Keratinocyte (primary cell): ENCODE measurements around the gene FGB. TPM values are rescaled to one million over a fixed set of nuclear protein-coding genes. Genes with fewer than 3 reads are reported as not detected.

ENCODE experiments used
- DNase-seq: peaks from one replicate; pipeline ENCODE4 v3.0.0-alpha.2; 2011; ENCODE audit warnings: low read depth, missing footprints, low spot score
- FAIRE-seq: peaks from 2 replicates; lab custom pipeline; 2011; peaks lifted over from hg19 to GRCh38; lab: Jason Lieb, UNC
- H2AFZ ChIP-seq: 2 replicates; pipeline ENCODE4 v1.6.0; 2012; ENCODE audit warnings: low read length, control low read depth, inconsistent platforms; ENCODE audit not compliant: control insufficient read depth
- H3K27ac ChIP-seq: 2 replicates; pipeline ENCODE4 v1.5.1; 2011; ENCODE audit warnings: low read length; ENCODE audit not compliant: control insufficient read depth, insufficient read depth
- H3K27me3 ChIP-seq: 3 replicates; pipeline ENCODE4 v1.6.0; 2011; ENCODE audit warnings: low read length; ENCODE audit not compliant: control insufficient read depth, insufficient read depth; ENCODE audit errors: extremely low read depth
- H3K36me3 ChIP-seq, 2 experiments: 2 replicates in 1 of 2; 3 replicates in 1 of 2; pipeline ENCODE4 v1.5.1; 2011; ENCODE audit warnings: low read length in 2 of 2, mild to moderate bottlenecking in 1 of 2; ENCODE audit not compliant: control insufficient read depth in 2 of 2, insufficient read depth in 2 of 2; ENCODE audit errors: extremely low read depth in 1 of 2
- H3K4me1 ChIP-seq: 3 replicates; pipeline ENCODE4 v1.5.1; 2011; ENCODE audit warnings: low read length; ENCODE audit not compliant: control insufficient read depth, insufficient read depth; ENCODE audit errors: extremely low read depth
- H3K4me2 ChIP-seq: 3 replicates; pipeline ENCODE4 v1.6.0; 2011; ENCODE audit warnings: low read depth, low read length; ENCODE audit not compliant: control insufficient read depth, insufficient read depth; ENCODE audit errors: extremely low read depth
- H3K4me3 ChIP-seq, 3 experiments: fragments of 200-600 bp in 1 of 3; sonication (generic) in 1 of 3; 2 replicates in 2 of 3; 3 replicates in 1 of 3; pipeline ENCODE4 v1.5.1; 2011 to 2016; ENCODE audit warnings: low read length in 3 of 3, mild to moderate bottlenecking in 3 of 3, control low read depth in 2 of 3, inconsistent platforms in 1 of 3, low read depth in 1 of 3, mixed read lengths in 1 of 3, mixed run types in 1 of 3, moderate library complexity in 1 of 3; ENCODE audit not compliant: control insufficient read depth in 2 of 3, insufficient read depth in 2 of 3; ENCODE audit errors: extremely low read depth in 1 of 3
- H3K79me2 ChIP-seq: 2 replicates; pipeline ENCODE4 v1.6.0; 2012; ENCODE audit warnings: low read length; ENCODE audit not compliant: control insufficient read depth, insufficient read depth
- H3K9ac ChIP-seq: 3 replicates; pipeline ENCODE4 v1.6.0; 2011; ENCODE audit warnings: low read length; ENCODE audit not compliant: control insufficient read depth, insufficient read depth; ENCODE audit errors: extremely low read depth
- H3K9me1 ChIP-seq: 3 replicates; pipeline ENCODE4 v1.6.0; 2011; ENCODE audit warnings: low read length; ENCODE audit not compliant: control insufficient read depth, insufficient read depth; ENCODE audit errors: extremely low read depth
- H3K9me3 ChIP-seq: 2 replicates; pipeline ENCODE4 v1.5.1; 2012; ENCODE audit warnings: low read depth, low read length; ENCODE audit not compliant: control insufficient read depth
- H4K20me1 ChIP-seq: 3 replicates; pipeline ENCODE4 v1.6.0; 2011; ENCODE audit warnings: low read length; ENCODE audit not compliant: control insufficient read depth, insufficient read depth; ENCODE audit errors: extremely low read depth
- EZH2 ChIP-seq: IDR thresholded peaks from one replicate; pipeline ENCODE4 v1.6.1; 2012; ENCODE audit warnings: inconsistent platforms, mild to moderate bottlenecking, low read length, moderate library complexity
- dilution Hi-C: fragments of 300-500 bp; cut with MboI; formaldehyde crosslinking; loops from one replicate; pipeline ENCODE4 v1.7.0; 2020; ENCODE audit warnings: low sequenced_read_pairs; ENCODE audit not compliant: extremely low pct_ligation_motif_present
- polyA plus RNA-seq, 5 experiments: library from polyadenylated mRNA; depleted of rRNA in 3 of 5; stranded (reverse) in 3 of 5; stranded (forward) in 1 of 5; unstranded in 1 of 5; fragments of >200 nt; gene quantifications; 1 replicate in 1 of 5; 2 replicates in 3 of 5; 3 replicates in 1 of 5; pipeline versions ENCODE4 v1.2.1 to v1.2.3, GENCODE V29; 2011 to 2012; ENCODE audit warnings: missing spikeins in 2 of 5, low read depth in 1 of 5, low replicate concordance in 1 of 5
- TF ChIP-seq, protein P1 (sequence below), 3 experiments: IDR thresholded peaks in 1 of 3; conservative IDR thresholded peaks in 1 of 3; optimal IDR thresholded peaks in 1 of 3; 2 replicates in 2 of 3; 3 replicates in 1 of 3; pipeline versions ENCODE3 to v1.5.1; 2011; ENCODE audit warnings: low read length in 3 of 3, mild to moderate bottlenecking in 3 of 3, moderate library complexity in 2 of 3, control low read depth in 1 of 3, inconsistent platforms in 1 of 3; ENCODE audit not compliant: insufficient read depth in 2 of 3; ENCODE audit errors: extremely low read depth in 1 of 3

Gene FGB
- polyA plus RNA-seq, 1 donor (not counting 4 experiments of a cell fraction or from before 2014, with no cell fraction given): not detected

DNA sequence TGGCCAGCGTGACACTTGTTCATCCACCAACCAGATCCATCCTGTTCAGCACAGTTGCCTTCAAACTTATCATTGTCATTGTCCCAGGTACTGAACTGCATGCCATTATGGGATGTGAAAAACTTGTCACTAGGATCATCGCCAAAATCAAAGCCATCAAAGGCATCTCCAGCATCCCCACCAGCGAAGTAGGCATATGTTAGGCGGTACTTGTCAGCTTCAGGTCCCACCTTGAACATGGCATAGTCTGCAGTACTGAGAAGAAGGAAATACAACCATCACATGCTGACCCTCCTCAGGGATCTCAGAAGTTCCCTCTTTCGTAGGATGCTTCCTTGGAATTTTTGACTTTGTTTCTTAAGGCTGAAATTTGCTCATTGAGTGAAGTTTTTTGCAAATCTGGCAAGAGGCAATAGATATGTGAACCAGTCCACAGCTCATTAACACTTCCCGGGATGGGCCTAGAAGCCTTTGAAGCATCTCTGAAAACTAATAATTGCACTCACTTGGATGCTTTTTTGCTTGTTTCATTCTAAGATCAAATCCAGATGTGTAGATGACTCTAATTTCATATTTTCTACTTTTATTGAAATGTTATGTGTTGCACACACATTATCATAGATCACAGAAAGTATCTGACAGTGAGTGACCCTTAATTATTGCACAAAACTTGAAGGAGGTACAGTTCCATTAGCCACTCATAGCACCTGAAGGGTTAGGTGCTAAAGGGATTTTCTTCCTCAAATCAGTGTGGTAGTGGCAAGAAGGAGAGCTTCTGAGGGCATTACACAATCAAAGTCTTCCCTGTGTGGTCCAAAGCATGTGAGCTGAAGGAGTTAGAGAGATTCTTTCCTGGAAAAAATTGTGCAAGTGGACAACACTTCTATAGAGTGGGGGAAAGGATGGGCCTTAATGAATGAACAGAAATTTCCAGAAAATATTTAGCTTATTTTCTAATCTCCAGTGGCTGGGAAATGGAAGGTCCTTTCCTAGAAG lies 44.2 kb downstream of the FGB start:
- Histone ChIP-seq H3K4me3 (no peak overlapping the region), H3K9me3 (no peaks in the 10 kb centered on the region), H3K79me2 (no peaks in the 10 kb centered on the region), H3K9me1 (no peaks in the 10 kb centered on the region), H4K20me1 (no peaks in the 10 kb centered on the region), H3K4me2 (no peak overlapping the region), H3K27me3 (no peaks in the 10 kb centered on the region), H3K36me3 (no peaks in the 10 kb centered on the region), H3K27ac (no peak overlapping the region), H3K4me1 (peaks cover 14% of the 10 kb centered on the region), H2AFZ (no peak overlapping the region), H3K9ac (no peak overlapping the region)
- dilution Hi-C loops: no loop called here
- TF ChIP-seq, protein P1, sequence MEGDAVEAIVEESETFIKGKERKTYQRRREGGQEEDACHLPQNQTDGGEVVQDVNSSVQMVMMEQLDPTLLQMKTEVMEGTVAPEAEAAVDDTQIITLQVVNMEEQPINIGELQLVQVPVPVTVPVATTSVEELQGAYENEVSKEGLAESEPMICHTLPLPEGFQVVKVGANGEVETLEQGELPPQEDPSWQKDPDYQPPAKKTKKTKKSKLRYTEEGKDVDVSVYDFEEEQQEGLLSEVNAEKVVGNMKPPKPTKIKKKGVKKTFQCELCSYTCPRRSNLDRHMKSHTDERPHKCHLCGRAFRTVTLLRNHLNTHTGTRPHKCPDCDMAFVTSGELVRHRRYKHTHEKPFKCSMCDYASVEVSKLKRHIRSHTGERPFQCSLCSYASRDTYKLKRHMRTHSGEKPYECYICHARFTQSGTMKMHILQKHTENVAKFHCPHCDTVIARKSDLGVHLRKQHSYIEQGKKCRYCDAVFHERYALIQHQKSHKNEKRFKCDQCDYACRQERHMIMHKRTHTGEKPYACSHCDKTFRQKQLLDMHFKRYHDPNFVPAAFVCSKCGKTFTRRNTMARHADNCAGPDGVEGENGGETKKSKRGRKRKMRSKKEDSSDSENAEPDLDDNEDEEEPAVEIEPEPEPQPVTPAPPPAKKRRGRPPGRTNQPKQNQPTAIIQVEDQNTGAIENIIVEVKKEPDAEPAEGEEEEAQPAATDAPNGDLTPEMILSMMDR (optimal IDR thresholded peaks at IDR 0.05 in 1 of 3, IDR thresholded peaks at IDR 0.05 in 1 of 3, conservative IDR thresholded peaks at IDR 0.05 in 1 of 3; ENCODE audit: extremely low read depth in 1 of 3, insufficient read depth in 2 of 3, low read length in 3 of 3): no peak
- no peak for TF ChIP-seq EZH2
- DNase-seq (no peak), FAIRE-seq (no peak)

DNA sequence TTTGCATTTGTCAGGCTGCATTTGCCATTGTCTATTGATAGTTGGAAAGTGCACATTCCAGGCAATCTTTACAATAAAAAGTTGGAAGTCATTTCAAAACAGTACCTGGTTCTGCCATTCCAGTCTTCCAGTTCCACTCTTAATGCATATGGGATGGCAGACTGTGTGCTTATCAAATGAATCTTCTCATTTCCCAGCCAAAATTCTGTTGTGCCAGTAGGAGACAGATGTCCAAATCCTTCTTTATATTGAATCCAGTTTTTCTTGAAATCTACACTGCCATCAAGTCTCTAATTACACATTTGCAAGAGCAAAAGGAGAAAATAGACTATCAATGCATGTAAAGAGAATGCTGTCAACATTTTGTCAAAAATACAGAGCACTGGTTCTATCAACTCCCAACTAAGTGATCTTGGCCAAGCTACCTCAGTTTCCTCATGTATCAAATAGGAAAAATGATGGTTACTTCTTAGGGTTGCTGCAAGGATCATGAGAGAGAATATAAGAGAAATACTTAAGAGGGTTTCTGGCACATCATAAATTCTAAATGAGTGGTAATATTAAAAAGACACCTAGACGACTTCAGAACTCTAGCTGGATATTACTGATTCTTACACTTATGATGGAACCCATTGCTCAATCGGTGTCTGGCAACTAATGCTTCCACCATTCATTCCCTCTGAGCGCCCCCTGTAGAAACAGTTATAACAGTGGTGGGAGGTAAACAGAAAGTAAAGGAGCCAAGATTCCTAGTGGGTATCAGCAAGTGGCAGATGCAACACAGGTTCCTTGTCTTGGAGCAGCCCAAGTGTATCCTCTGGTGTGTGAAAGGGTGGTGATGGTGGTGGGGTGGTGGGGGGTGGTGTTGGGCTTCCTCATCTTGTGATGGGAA lies 45.8 kb downstream of the FGB start:
- Histone ChIP-seq H3K9ac (no peak overlapping the region), H3K79me2 (no peaks in the 10 kb centered on the region), H3K4me3 (no peak overlapping the region), H3K9me3 (no peaks in the 10 kb centered on the region), H3K9me1 (no peaks in the 10 kb centered on the region), H3K36me3 (no peaks in the 10 kb centered on the region), H2AFZ (no peak overlapping the region), H3K27me3 (peaks cover 3% of the 10 kb centered on the region), H4K20me1 (no peaks in the 10 kb centered on the region), H3K4me1 (peaks cover 8% of the 10 kb centered on the region), H3K4me2 (no peak overlapping the region), H3K27ac (no peak overlapping the region)
- FAIRE-seq: no peak
- no peak for TF ChIP-seq EZH2
- TF ChIP-seq, protein P1 (optimal IDR thresholded peaks at IDR 0.05 in 1 of 3, IDR thresholded peaks at IDR 0.05 in 1 of 3, conservative IDR thresholded peaks at IDR 0.05 in 1 of 3; ENCODE audit: extremely low read depth in 1 of 3, insufficient read depth in 2 of 3, low read length in 3 of 3): no peak
- DNase-seq: no peak
- dilution Hi-C loops: no loop called here
